ENCODE measurements around the gene ACSF2.

ACSF2 gene

GRCh38 chr17:50380369-50381259 is 45.4 kb upstream of the ACSF2 start:
- DNase-seq = no peak
- no peaks in the 10 kb centered on the region; the same call in 1 of the 2 replicates for H3F3A ChIP-seq (ENCODE audit: insufficient read depth, low read length)
- no peak overlapping the region for H3K4me2 ChIP-seq (ENCODE audit: low read depth, low read length)
- no peaks in the 10 kb centered on the region for H4K20me1 ChIP-seq (ENCODE audit: insufficient read depth, low read length)
- TF ChIP-seq EZH2 (optimal IDR thresholded peaks at IDR 0.05; ENCODE audit: low read depth, low read length) = no peak
- no peak for TF ChIP-seq CTCF (IDR thresholded peaks at IDR 0.05; ENCODE audit: low read length)
- no peak for TF ChIP-seq EZH2phosphoT487 (IDR thresholded peaks at IDR 0.05; ENCODE audit: low read length)
- no peaks in the 10 kb centered on the region for H3K4me1 ChIP-seq (ENCODE audit: low read length)
- H3K9me3 ChIP-seq (replicated peaks; ENCODE audit: insufficient read depth, low read length) = no peaks in the 10 kb centered on the region
- H3K27ac ChIP-seq (ENCODE audit: low read length) = no peak overlapping the region
- no peaks in the 10 kb centered on the region for H3K79me2 ChIP-seq (ENCODE audit: low read length)
- H3K36me3 ChIP-seq (replicated peaks; ENCODE audit: insufficient read depth, low read length) = peaks cover 13% of the 10 kb centered on the region; the same call in 1 of the 2 replicates
- no peaks in the 10 kb centered on the region for H3K9me2 ChIP-seq (replicated peaks; ENCODE audit: insufficient read depth, low read length)
- H3K9ac ChIP-seq (ENCODE audit: low read length) = no peak overlapping the region
- H2AFZ ChIP-seq (ENCODE audit: low read length) = no peak overlapping the region
- H3K27me3 ChIP-seq (replicated peaks; ENCODE audit: insufficient read depth, low read length) = no peaks in the 10 kb centered on the region
- no peak overlapping the region for H3K4me3 ChIP-seq (ENCODE audit: low read length)

DNA sequence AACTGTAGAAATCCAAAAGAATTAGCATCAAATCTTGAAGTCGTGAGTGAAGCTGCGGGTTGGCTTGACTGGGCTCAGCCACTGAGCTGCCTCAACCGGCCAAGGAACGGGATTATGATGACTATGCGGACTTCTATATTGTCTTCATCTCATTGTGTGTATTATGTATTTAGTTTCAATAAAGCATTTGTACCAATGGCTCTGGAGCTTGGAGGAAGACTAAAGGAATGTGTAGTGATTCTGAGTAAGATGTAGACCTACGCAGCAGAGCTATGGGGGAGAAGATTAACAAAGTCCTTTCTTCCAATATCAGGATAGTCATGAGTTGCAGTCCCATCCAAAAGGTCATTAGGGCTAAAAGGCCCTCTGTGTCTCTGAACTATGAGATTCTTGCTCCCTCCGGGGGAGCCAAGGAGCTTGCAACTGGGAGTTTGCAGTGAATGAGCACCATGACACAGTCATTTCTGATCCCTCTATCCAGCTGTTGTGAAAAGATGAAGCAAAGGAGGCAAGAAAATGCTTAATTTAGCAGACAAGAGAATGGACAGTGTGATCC is 44.7 kb upstream of the ACSF2 start:
- Histone ChIP-seq H3K36me3 (replicated peaks; ENCODE audit: insufficient read depth, low read length) (peaks cover 15% of the 10 kb centered on the region), H2AFZ (ENCODE audit: low read length) (no peak overlapping the region), H3K27ac (ENCODE audit: low read length) (no peak overlapping the region), H3K4me2 (ENCODE audit: low read depth, low read length) (no peak overlapping the region), H3K27me3 (replicated peaks; ENCODE audit: insufficient read depth, low read length) (no peaks in the 10 kb centered on the region), H3K9me3 (replicated peaks; ENCODE audit: insufficient read depth, low read length) (no peaks in the 10 kb centered on the region), H3K4me1 (ENCODE audit: low read length) (no peaks in the 10 kb centered on the region), H3K4me3 (ENCODE audit: low read length) (no peak overlapping the region), H3F3A (ENCODE audit: insufficient read depth, low read length) (no peaks in the 10 kb centered on the region; the same call in 1 of the 2 replicates), H4K20me1 (ENCODE audit: insufficient read depth, low read length) (no peaks in the 10 kb centered on the region), H3K9ac (ENCODE audit: low read length) (no peak overlapping the region), H3K79me2 (ENCODE audit: low read length) (peaks cover under 1% of the 10 kb centered on the region; the same call in 1 of the 2 replicates), H3K9me2 (replicated peaks; ENCODE audit: insufficient read depth, low read length) (no peaks in the 10 kb centered on the region)
- TF ChIP-seq EZH2 (optimal IDR thresholded peaks at IDR 0.05; ENCODE audit: low read depth, low read length) = no peak
- TF ChIP-seq EZH2phosphoT487 (IDR thresholded peaks at IDR 0.05; ENCODE audit: low read length) = no peak
- TF ChIP-seq CTCF (IDR thresholded peaks at IDR 0.05; ENCODE audit: low read length) = no peak
- no peak for DNase-seq

GRCh38 chr17:50381920-50382319 is 44.1 kb upstream of the ACSF2 start:
- no peaks in the 10 kb centered on the region for H4K20me1 ChIP-seq (ENCODE audit: insufficient read depth, low read length)
- H3K79me2 ChIP-seq (ENCODE audit: low read length) = peaks cover 5% of the 10 kb centered on the region; the same call in 1 of the 2 replicates
- H3K9ac ChIP-seq (ENCODE audit: low read length) = no peak overlapping the region
- H2AFZ ChIP-seq (ENCODE audit: low read length) = no peak overlapping the region
- TF ChIP-seq CTCF (IDR thresholded peaks at IDR 0.05; ENCODE audit: low read length) = no peak
- no peak for TF ChIP-seq EZH2phosphoT487 (IDR thresholded peaks at IDR 0.05; ENCODE audit: low read length)
- no peak for TF ChIP-seq EZH2 (optimal IDR thresholded peaks at IDR 0.05; ENCODE audit: low read depth, low read length)
- no peak overlapping the region for H3K4me2 ChIP-seq (ENCODE audit: low read depth, low read length)
- no peaks in the 10 kb centered on the region for H3K9me2 ChIP-seq (replicated peaks; ENCODE audit: insufficient read depth, low read length)
- DNase-seq = no peak
- H3K27ac ChIP-seq (ENCODE audit: low read length) = no peak overlapping the region
- H3K4me1 ChIP-seq (ENCODE audit: low read length) = no peaks in the 10 kb centered on the region
- H3F3A ChIP-seq (ENCODE audit: insufficient read depth, low read length) = no peaks in the 10 kb centered on the region; the same call in 1 of the 2 replicates
- H3K9me3 ChIP-seq (replicated peaks; ENCODE audit: insufficient read depth, low read length) = no peaks in the 10 kb centered on the region
- H3K4me3 ChIP-seq (ENCODE audit: low read length) = no peak overlapping the region
- no peaks in the 10 kb centered on the region for H3K27me3 ChIP-seq (replicated peaks; ENCODE audit: insufficient read depth, low read length)
- peaks cover 19% of the 10 kb centered on the region for H3K36me3 ChIP-seq (replicated peaks; ENCODE audit: insufficient read depth, low read length)
